ENCODE results near the gene PRPF40B.
"Not testable (repeated sequence)": the region's sequence is repeated elsewhere in the genome, so short reads cannot be mapped to it uniquely, and the experiment has no call there.

PRPF40B gene

GRCh38 chr12:49604856-49605255, 18.5 kb upstream of the PRPF40B start:
- Histone ChIP-seq H3K79me2 (ENCODE audit: low read length) (no peaks in the 10 kb centered on the region), H3K36me3 (replicated peaks; ENCODE audit: insufficient read depth, low read length) (no peaks in the 10 kb centered on the region), H3K27ac (ENCODE audit: low read length) (no peak overlapping the region), H3F3A (ENCODE audit: insufficient read depth, low read length) (no peaks in the 10 kb centered on the region), H3K27me3 (replicated peaks; ENCODE audit: insufficient read depth, low read length) (no peaks in the 10 kb centered on the region), H2AFZ (ENCODE audit: low read length) (no peak overlapping the region), H3K9me3 (replicated peaks; ENCODE audit: insufficient read depth, low read length) (no peaks in the 10 kb centered on the region), H3K9me2 (replicated peaks; ENCODE audit: insufficient read depth, low read length) (no peaks in the 10 kb centered on the region), H4K20me1 (ENCODE audit: insufficient read depth, low read length) (no peaks in the 10 kb centered on the region), H3K9ac (ENCODE audit: low read length) (no peak overlapping the region), H3K4me1 (ENCODE audit: low read length) (no peaks in the 10 kb centered on the region), H3K4me3 (ENCODE audit: low read length) (no peak overlapping the region), H3K4me2 (ENCODE audit: low read depth, low read length) (no peak overlapping the region)
- DNase-seq, result no peak
- no peak for TF ChIP-seq EZH2phosphoT487 (IDR thresholded peaks at IDR 0.05; ENCODE audit: low read length)

GRCh38 chr12:49605539-49605938, 17.8 kb upstream of the PRPF40B start, which contains the start of gene FAM186B:
TSS of gene FAM186B (minus strand) at chr12:49605639. CDS start at chr12:49605477, 162 bp downstream.
- H3K36me3 ChIP-seq (replicated peaks; ENCODE audit: insufficient read depth, low read length), result not testable (repeated sequence)

GRCh38 chr12:49609059-49609874, 14.1 kb upstream of the PRPF40B start:
- Histone ChIP-seq H3K79me2 (ENCODE audit: low read length) (no peaks in the 10 kb centered on the region), H2AFZ (ENCODE audit: low read length) (no peak overlapping the region), H3K36me3 (replicated peaks; ENCODE audit: insufficient read depth, low read length) (no peaks in the 10 kb centered on the region), H3K9me3 (replicated peaks; ENCODE audit: insufficient read depth, low read length) (no peaks in the 10 kb centered on the region), H3K27me3 (replicated peaks; ENCODE audit: insufficient read depth, low read length) (no peaks in the 10 kb centered on the region), H3K27ac (ENCODE audit: low read length) (no peak overlapping the region), H3K4me2 (ENCODE audit: low read depth, low read length) (no peak overlapping the region), H3K4me1 (ENCODE audit: low read length) (no peaks in the 10 kb centered on the region), H3K4me3 (ENCODE audit: low read length) (no peak overlapping the region), H3F3A (ENCODE audit: insufficient read depth, low read length) (no peaks in the 10 kb centered on the region), H4K20me1 (ENCODE audit: insufficient read depth, low read length) (no peaks in the 10 kb centered on the region), H3K9ac (ENCODE audit: low read length) (no peak overlapping the region), H3K9me2 (replicated peaks; ENCODE audit: insufficient read depth, low read length) (no peaks in the 10 kb centered on the region)
- no peak for DNase-seq
- no peak for TF ChIP-seq EZH2phosphoT487 (IDR thresholded peaks at IDR 0.05; ENCODE audit: low read length)
- TF ChIP-seq CTCF (IDR thresholded peaks at IDR 0.05; ENCODE audit: low read length), result no peak
- TF ChIP-seq EZH2 (optimal IDR thresholded peaks at IDR 0.05; ENCODE audit: low read depth, low read length), result no peak

More at GRCh38 chr12:49605539-49605938, 17.8 kb upstream of the PRPF40B start, which contains the start of gene FAM186B:
- H3K9ac ChIP-seq (ENCODE audit: low read length); H3K4me2 ChIP-seq (ENCODE audit: low read depth, low read length); H2AFZ ChIP-seq (ENCODE audit: low read length); H4K20me1 ChIP-seq (ENCODE audit: insufficient read depth, low read length); DNase-seq; H3K79me2 ChIP-seq (ENCODE audit: low read length); H3F3A ChIP-seq (ENCODE audit: insufficient read depth, low read length); H3K27me3 ChIP-seq (replicated peaks; ENCODE audit: insufficient read depth, low read length); H3K9me2 ChIP-seq (replicated peaks; ENCODE audit: insufficient read depth, low read length); H3K4me1 ChIP-seq (ENCODE audit: low read length); H3K9me3 ChIP-seq (replicated peaks; ENCODE audit: insufficient read depth, low read length); H3K27ac ChIP-seq (ENCODE audit: low read length); H3K4me3 ChIP-seq (ENCODE audit: low read length): not testable (repeated sequence)

GRCh38 chr12:49609875-49610154, 13.5 kb upstream of the PRPF40B start:
- H3K4me2 ChIP-seq (ENCODE audit: low read depth, low read length), result no peak overlapping the region
- H3K27me3 ChIP-seq (replicated peaks; ENCODE audit: insufficient read depth, low read length), result no peaks in the 10 kb centered on the region
- no peaks in the 10 kb centered on the region for H3K9me2 ChIP-seq (replicated peaks; ENCODE audit: insufficient read depth, low read length)
- no peak overlapping the region for H3K4me3 ChIP-seq (ENCODE audit: low read length)
- H2AFZ ChIP-seq (ENCODE audit: low read length), result no peak overlapping the region
- no peak for TF ChIP-seq EZH2 (optimal IDR thresholded peaks at IDR 0.05; ENCODE audit: low read depth, low read length)
- TF ChIP-seq CTCF (IDR thresholded peaks at IDR 0.05; ENCODE audit: low read length), result peak; percentile 8; the same call in 1 of the 2 replicates
- no peak for TF ChIP-seq EZH2phosphoT487 (IDR thresholded peaks at IDR 0.05; ENCODE audit: low read length)
- H3K27ac ChIP-seq (ENCODE audit: low read length), result no peak overlapping the region
- H3K4me1 ChIP-seq (ENCODE audit: low read length), result no peaks in the 10 kb centered on the region
- no peaks in the 10 kb centered on the region for H3F3A ChIP-seq (ENCODE audit: insufficient read depth, low read length)
- H3K9me3 ChIP-seq (replicated peaks; ENCODE audit: insufficient read depth, low read length), result no peaks in the 10 kb centered on the region
- H3K36me3 ChIP-seq (replicated peaks; ENCODE audit: insufficient read depth, low read length), result no peaks in the 10 kb centered on the region
- DNase-seq, result no peak
- H3K79me2 ChIP-seq (ENCODE audit: low read length), result no peaks in the 10 kb centered on the region
- H3K9ac ChIP-seq (ENCODE audit: low read length), result no peak overlapping the region
- H4K20me1 ChIP-seq (ENCODE audit: insufficient read depth, low read length), result no peaks in the 10 kb centered on the region

- H3F3A ChIP-seq (ENCODE audit: insufficient read depth, low read length); H3K36me3 ChIP-seq (replicated peaks; ENCODE audit: insufficient read depth, low read length); H3K9ac ChIP-seq (ENCODE audit: low read length); H3K4me2 ChIP-seq (ENCODE audit: low read depth, low read length); H3K79me2 ChIP-seq (ENCODE audit: low read length); H2AFZ ChIP-seq (ENCODE audit: low read length); H3K4me3 ChIP-seq (ENCODE audit: low read length); H3K27me3 ChIP-seq (replicated peaks; ENCODE audit: insufficient read depth, low read length); DNase-seq; H3K4me1 ChIP-seq (ENCODE audit: low read length); H3K9me3 ChIP-seq (replicated peaks; ENCODE audit: insufficient read depth, low read length); H3K27ac ChIP-seq (ENCODE audit: low read length); H3K9me2 ChIP-seq (replicated peaks; ENCODE audit: insufficient read depth, low read length); H4K20me1 ChIP-seq (ENCODE audit: insufficient read depth, low read length): not testable (repeated sequence)
Observed at GRCh38 chr12:49610785-49611184, 12.6 kb upstream of the PRPF40B start.

All from MM.1S (cell line).